Activated CD4-positive, alpha-beta memory T cell treated with anti-CD3 and anti-CD28 coated beads, Interleukin-2, amount 10 ng/mL, durations not matched to agents 7 days and 5 days (primary cell): ENCODE data around the gene TIPRL. TPM values are rescaled to one million over a fixed set of nuclear protein-coding genes. Genes with fewer than 3 reads are reported as not detected.

Experiments
- CTCF ChIA-PET: fragments of 350-600 bp; sonication (Branson Sonifier 250); formaldehyde crosslinking; loops from one replicate; lab custom pipeline; 2021; ENCODE audit warnings: antibody characterized with exemption, inconsistent platforms; lab: Charles Lee
- POLR2A ChIA-PET: fragments of 350-600 bp; sonication (Branson Sonifier 250); formaldehyde crosslinking; loops from one replicate; lab custom pipeline; 2021; ENCODE audit warnings: antibody characterized with exemption; lab: Charles Lee
- DNase-seq: peaks from one replicate; pipeline ENCODE4 v3.0.0-alpha.2; 2020
- H3K27ac Mint-ChIP-seq: one replicate; pipeline ENCODE4 v1.8.0; 2021; ENCODE audit warnings: mild to moderate bottlenecking, mixed read lengths
- H3K27me3 Mint-ChIP-seq: one replicate; pipeline ENCODE4 v1.8.0; 2021; ENCODE audit warnings: mixed read lengths
- H3K36me3 Mint-ChIP-seq: one replicate; pipeline ENCODE4 v1.8.0; 2021; ENCODE audit warnings: low read depth, mixed read lengths
- H3K4me1 Mint-ChIP-seq: one replicate; pipeline ENCODE4 v1.8.0; 2021; ENCODE audit warnings: mixed read lengths
- H3K4me3 Mint-ChIP-seq: one replicate; pipeline ENCODE4 v1.8.0; 2021; ENCODE audit warnings: mild to moderate bottlenecking, mixed read lengths
- H3K9me3 Mint-ChIP-seq: one replicate; pipeline ENCODE4 v1.8.0; 2021; ENCODE audit warnings: mixed read lengths
- total RNA-seq, 2 experiments: library from RNA; stranded (reverse); gene quantifications; one replicate each; pipeline ENCODE4 v1.2.3, GENCODE V29; 2021

TIPRL gene
- total RNA-seq, 2 experiments from 2014 or later, result 47.1 to 48.4 TPM

DNA sequence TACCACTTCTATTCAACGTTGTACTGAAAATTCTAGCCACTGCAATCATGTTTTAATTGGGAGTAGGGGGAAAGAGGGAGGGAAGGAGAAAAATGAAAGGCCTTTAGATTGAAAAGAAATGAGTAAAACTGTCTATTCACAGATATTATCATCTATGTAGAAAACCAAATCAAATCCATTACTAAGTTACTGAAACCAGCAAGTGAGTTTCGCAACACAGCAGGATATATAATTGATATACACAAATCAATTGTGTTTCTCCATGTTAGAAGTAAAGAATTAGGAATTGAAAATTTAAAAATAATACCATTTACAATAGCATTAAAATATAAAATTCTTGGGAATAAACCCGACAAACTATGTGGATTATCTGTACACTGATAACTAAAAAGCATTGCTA is 66.3 kb downstream of the TIPRL start:
- Mint-ChIP-seq H3K4me1 (peaks cover 40% of the 10 kb centered on the region), H3K36me3 (peaks cover 95% of the 10 kb centered on the region), H3K9me3 (no peaks in the 10 kb centered on the region), H3K27ac (no peak overlapping the region), H3K4me3 (no peak overlapping the region), H3K27me3 (no peaks in the 10 kb centered on the region)
- ChIA-PET POLR2A (interaction anchor here (0.9 to 1.0 kb wide), 2 partner anchors 13 to 19 kb away, joined by 3 read pairs; partner anchors contain the start of gene SFT2D2), CTCF (interaction anchor here (1.8 kb wide), 2 partner anchors 10 to 12 kb away, joined by 5 to 15 read pairs; no protein-coding TSS in a partner anchor)
- DNase-seq, result no peak

DNA sequence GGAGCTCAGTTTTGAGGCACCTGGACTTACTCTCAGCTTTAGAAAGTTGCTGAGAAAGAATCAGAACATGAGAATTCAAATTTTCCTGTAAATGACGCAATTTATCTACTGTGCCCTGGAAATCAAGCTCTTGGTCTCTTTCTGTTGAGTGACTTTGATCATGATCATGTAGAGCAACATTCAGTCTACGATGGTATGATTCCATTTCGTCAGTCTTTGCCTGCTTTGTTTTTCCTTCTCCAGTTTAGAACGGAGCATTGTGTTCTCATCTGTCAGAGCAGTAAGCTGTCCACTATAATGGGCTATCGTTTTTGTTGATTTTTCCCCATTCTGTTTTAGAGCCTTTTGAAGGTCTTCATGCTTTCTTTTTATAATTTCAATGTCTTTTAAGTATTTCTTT is 67.7 kb downstream of the TIPRL start:
- H3K27me3 Mint-ChIP-seq, result no peaks in the 10 kb centered on the region
- H3K9me3 Mint-ChIP-seq, result no peaks in the 10 kb centered on the region
- H3K36me3 Mint-ChIP-seq, result peaks cover 94% of the 10 kb centered on the region
- H3K4me1 Mint-ChIP-seq, result peaks cover 40% of the 10 kb centered on the region
- DNase-seq, result no peak
- ChIA-PET CTCF (interaction anchor here (1.8 kb wide), 2 partner anchors 11 kb away, joined by 5 to 15 read pairs; no protein-coding TSS in a partner anchor), POLR2A (interaction anchor here (1.1 to 1.7 kb wide), 2 partner anchors 9 to 20 kb away, joined by 5 read pairs; partner anchors contain the start of gene SFT2D2)
- H3K4me3 Mint-ChIP-seq, result no peak overlapping the region
- H3K27ac Mint-ChIP-seq, result no peak overlapping the region

Other genes with a start within 250 kb of the TIPRL start
- 10 to 100 TPM; 26.4 to 27.1 TPM for gene DCAF6, start 242.3 kb upstream of the TIPRL start, total RNA-seq
- 10 to 100 TPM; 61.4 to 61.5 TPM for gene MPC2, start 241.9 kb upstream of the TIPRL start, total RNA-seq
- under 1 TPM; 0.65 to 0.85 TPM for gene GPR161, start 42.0 kb upstream of the TIPRL start, total RNA-seq
- 10 to 100 TPM; 65.6 to 72.1 TPM for gene SFT2D2, start 47.0 kb downstream of the TIPRL start, total RNA-seq
- 1 to 10 TPM; 2.4 TPM for gene TBX19, start 101.9 kb downstream of the TIPRL start, total RNA-seq